Mesenchymal stem cell (in vitro differentiated cells and primary cell): Measurements from ENCODE around the gene STAC.

Source experiments
- DNase-seq: peaks from one replicate; pipeline ENCODE4 v3.0.0-alpha.2; 2013
- H2AFZ ChIP-seq: one replicate; pipeline ENCODE4 v1.6.1; 2013; ENCODE audit warnings: low read depth, mild to moderate bottlenecking, control low read depth, inconsistent platforms, low read length, moderate library complexity
- H2AK5ac ChIP-seq: 2 replicates; pipeline ENCODE4 v1.6.1; 2013; ENCODE audit warnings: low read length, moderate library complexity, mild to moderate bottlenecking, inconsistent platforms; ENCODE audit not compliant: severe bottlenecking
- H2BK120ac ChIP-seq: one replicate; pipeline ENCODE4 v1.6.1; 2013; ENCODE audit warnings: low read depth, mild to moderate bottlenecking, inconsistent platforms, low read length, moderate library complexity
- H2BK12ac ChIP-seq, 2 experiments: one replicate each; pipeline ENCODE4 v1.6.1; 2013; ENCODE audit warnings: inconsistent platforms in 2 of 2, low read length in 2 of 2, mild to moderate bottlenecking in 2 of 2, moderate library complexity in 2 of 2, control low read depth in 1 of 2
- H2BK15ac ChIP-seq: one replicate; pipeline ENCODE4 v1.6.1; 2013; ENCODE audit warnings: mild to moderate bottlenecking, low read depth, inconsistent platforms; ENCODE audit not compliant: poor library complexity, severe bottlenecking
- H2BK5ac ChIP-seq: 2 replicates; pipeline ENCODE4 v1.6.1; 2013; ENCODE audit warnings: low read depth, mild to moderate bottlenecking, low read length, control low read depth, inconsistent platforms; ENCODE audit not compliant: poor library complexity, severe bottlenecking
- H3K14ac ChIP-seq, 2 experiments: one replicate each; pipeline ENCODE4 v1.6.1; 2013; ENCODE audit warnings: inconsistent platforms in 2 of 2, low read length in 2 of 2, control low read depth in 1 of 2, mild to moderate bottlenecking in 1 of 2, moderate library complexity in 1 of 2
- H3K18ac ChIP-seq, 2 experiments: one replicate each; pipeline ENCODE4 v1.6.1; 2013; ENCODE audit warnings: inconsistent platforms in 2 of 2, low read length in 2 of 2, control low read depth in 1 of 2, low read depth in 1 of 2, mild to moderate bottlenecking in 1 of 2
- H3K23ac ChIP-seq, 2 experiments: one replicate each; pipeline ENCODE4 v1.6.1; 2013; ENCODE audit warnings: inconsistent platforms in 2 of 2, low read length in 2 of 2, mild to moderate bottlenecking in 2 of 2, moderate library complexity in 2 of 2, control low read depth in 1 of 2
- H3K27ac ChIP-seq: 2 replicates; pipeline ENCODE4 v1.5.1; 2013; ENCODE audit warnings: mild to moderate bottlenecking, moderate library complexity, low read length, control low read depth, inconsistent platforms; ENCODE audit not compliant: poor library complexity, severe bottlenecking
- H3K27me3 ChIP-seq, 2 experiments: 2 replicates each; pipeline versions ENCODE4 v1.6.1 to v1.7.0; 2013; ENCODE audit warnings: low read length in 2 of 2, mild to moderate bottlenecking in 2 of 2, moderate library complexity in 2 of 2, control low read depth in 1 of 2, inconsistent platforms in 1 of 2; ENCODE audit not compliant: control insufficient read depth in 1 of 2, insufficient read depth in 1 of 2
- H3K36me3 ChIP-seq, 2 experiments: 2 replicates each; pipeline versions ENCODE4 v1.6.1 to v1.7.0; 2013; ENCODE audit warnings: low read length in 2 of 2, control low read depth in 1 of 2, inconsistent platforms in 1 of 2, low read depth in 1 of 2, mild to moderate bottlenecking in 1 of 2; ENCODE audit not compliant: insufficient read depth in 2 of 2, control insufficient read depth in 1 of 2
- H3K4ac ChIP-seq, 2 experiments: one replicate each; pipeline ENCODE4 v1.6.1; 2013; ENCODE audit warnings: inconsistent platforms in 2 of 2, low read length in 2 of 2, mild to moderate bottlenecking in 2 of 2, moderate library complexity in 2 of 2, control low read depth in 1 of 2, low read depth in 1 of 2
- H3K4me1 ChIP-seq: 2 replicates; pipeline ENCODE4 v1.6.1; 2013; ENCODE audit warnings: low read depth, low read length, control low read depth; ENCODE audit not compliant: control insufficient read depth, insufficient read depth
- H3K4me2 ChIP-seq: 2 replicates; pipeline ENCODE4 v1.6.1; 2013; ENCODE audit warnings: low read length, mild to moderate bottlenecking, inconsistent platforms; ENCODE audit not compliant: poor library complexity, severe bottlenecking
- H3K4me3 ChIP-seq, 2 experiments: 2 replicates each; pipeline versions ENCODE4 v1.5.1 to v1.7.0; 2013; ENCODE audit warnings: low read length in 2 of 2, mild to moderate bottlenecking in 2 of 2, control low read depth in 1 of 2, low read depth in 1 of 2; ENCODE audit not compliant: insufficient read depth in 1 of 2
- H3K79me1 ChIP-seq: replicated peaks from 2 replicates; pipeline ENCODE4 v1.6.1; 2013; ENCODE audit warnings: mild to moderate bottlenecking, control low read depth, low read length, inconsistent platforms; ENCODE audit not compliant: poor library complexity, severe bottlenecking
- H3K9ac ChIP-seq: 2 replicates; pipeline ENCODE4 v1.7.0; 2013; ENCODE audit warnings: mild to moderate bottlenecking, low read length, moderate library complexity
- H3K9me3 ChIP-seq: 2 replicates; pipeline ENCODE4 v1.7.0; 2013; ENCODE audit warnings: mild to moderate bottlenecking, low read length; ENCODE audit not compliant: control insufficient read depth
- H4K8ac ChIP-seq: one replicate; pipeline ENCODE4 v1.6.1; 2013; ENCODE audit warnings: inconsistent platforms, mild to moderate bottlenecking, low read length, moderate library complexity
- H4K91ac ChIP-seq: one replicate; pipeline ENCODE4 v1.6.1; 2013; ENCODE audit warnings: mild to moderate bottlenecking, low read length, inconsistent platforms
- WGBS: methylation state at CpG from one replicate; pipeline ENCODE4 v1.1.7; 2013; ENCODE audit warnings: mixed read lengths; 5-methylcytosine and 5-hydroxymethylcytosine counted together

The STAC gene

GRCh38 chr3:36364260-36364659, 16.0 kb upstream of the STAC start:
- H3K4ac ChIP-seq: no peak overlapping the region
- H2AFZ ChIP-seq: no peak overlapping the region
- no peak overlapping the region for H3K23ac ChIP-seq
- H2BK15ac ChIP-seq: no peak overlapping the region
- H3K27ac ChIP-seq: no peak overlapping the region
- no peak for DNase-seq
- no peaks in the 10 kb centered on the region for H3K27me3 ChIP-seq
- no peak overlapping the region for H4K8ac ChIP-seq
- no peak overlapping the region for H2BK120ac ChIP-seq
- no peak overlapping the region for H3K4me3 ChIP-seq
- H3K9ac ChIP-seq: no peak overlapping the region
- no peaks in the 10 kb centered on the region for H3K36me3 ChIP-seq
- no peak overlapping the region for H3K14ac ChIP-seq
- no peaks in the 10 kb centered on the region for H3K79me1 ChIP-seq
- no peak overlapping the region for H2BK12ac ChIP-seq
- peak overlapping the region; percentile 49 for H2AK5ac ChIP-seq
- WGBS: 90% methylated on average over 4 of the region's 4 CpGs
- no peak overlapping the region for H4K91ac ChIP-seq
- H3K4me1 ChIP-seq: peaks cover 4% of the 10 kb centered on the region
- H2BK5ac ChIP-seq: no peak overlapping the region
- peaks cover 4% of the 10 kb centered on the region for H3K9me3 ChIP-seq
- H3K18ac ChIP-seq: no peak overlapping the region
- no peak overlapping the region for H3K4me2 ChIP-seq

GRCh38 chr3:36365829-36366228, 14.5 kb upstream of the STAC start:
- H2BK120ac ChIP-seq: no peak overlapping the region
- H3K4me3 ChIP-seq: no peak overlapping the region
- no peak overlapping the region for H2BK5ac ChIP-seq
- no peaks in the 10 kb centered on the region for H3K79me1 ChIP-seq
- no peak for DNase-seq
- no peak overlapping the region for H3K27ac ChIP-seq
- 92% methylated on average over 2 of the region's 3 CpGs for whole genome bisulfite sequencing
- H2BK15ac ChIP-seq: no peak overlapping the region
- H3K18ac ChIP-seq: no peak overlapping the region
- H3K14ac ChIP-seq: no peak overlapping the region
- H4K91ac ChIP-seq: no peak overlapping the region
- no peak overlapping the region for H3K4ac ChIP-seq
- H3K9me3 ChIP-seq: no peaks in the 10 kb centered on the region
- H3K4me2 ChIP-seq: no peak overlapping the region
- no peaks in the 10 kb centered on the region for H3K27me3 ChIP-seq
- no peak overlapping the region for H3K9ac ChIP-seq
- H2BK12ac ChIP-seq: no peak overlapping the region
- H3K23ac ChIP-seq: no peak overlapping the region
- peak overlapping the region; percentile 54 for H2AK5ac ChIP-seq
- peaks cover 4% of the 10 kb centered on the region for H3K4me1 ChIP-seq
- no peak overlapping the region for H4K8ac ChIP-seq
- H3K36me3 ChIP-seq: no peaks in the 10 kb centered on the region
- no peak overlapping the region for H2AFZ ChIP-seq

GRCh38 chr3:36366308-36366707, 14.0 kb upstream of the STAC start:
- 95% methylated on average over 4 of the region's 4 CpGs for WGBS
- Histone ChIP-seq H3K4me2 (no peak overlapping the region), H2BK15ac (no peak overlapping the region)

GRCh38 chr3:36367912-36368573, 12.3 kb upstream of the STAC start:
- Histone ChIP-seq H2AK5ac (no peak overlapping the region), H3K4me1 (peaks cover 5% of the 10 kb centered on the region), H3K4ac (no peak overlapping the region), H2BK12ac (no peak overlapping the region), H2BK15ac (no peak overlapping the region), H3K9me3 (no peaks in the 10 kb centered on the region), H3K27ac (no peak overlapping the region), H3K4me3 (no peak overlapping the region), H3K23ac (no peak overlapping the region), H3K9ac (no peak overlapping the region), H4K8ac (no peak overlapping the region), H3K14ac (no peak overlapping the region), H2BK5ac (no peak overlapping the region), H3K79me1 (no peaks in the 10 kb centered on the region), H2AFZ (no peak overlapping the region), H3K18ac (no peak overlapping the region), H3K4me2 (no peak overlapping the region), H2BK120ac (no peak overlapping the region), H3K27me3 (no peaks in the 10 kb centered on the region), H3K36me3 (no peaks in the 10 kb centered on the region), H4K91ac (no peak overlapping the region)
- DNase-seq: no peak
- WGBS: 100% methylated on average over 2 of the region's 3 CpGs

More at GRCh38 chr3:36366308-36366707, 14.0 kb upstream of the STAC start:
- H3K36me3 ChIP-seq: no peaks in the 10 kb centered on the region
- H3K4ac ChIP-seq: no peak overlapping the region
- H3K9me3 ChIP-seq: no peaks in the 10 kb centered on the region
- H3K9ac ChIP-seq: no peak overlapping the region
- H2AK5ac ChIP-seq: no peak overlapping the region
- H2AFZ ChIP-seq: no peak overlapping the region
- H3K18ac ChIP-seq: no peak overlapping the region
- H3K4me3 ChIP-seq: no peak overlapping the region
- H3K27me3 ChIP-seq: no peaks in the 10 kb centered on the region
- no peak overlapping the region for H4K91ac ChIP-seq
- H2BK12ac ChIP-seq: no peak overlapping the region
- peaks cover 4% of the 10 kb centered on the region for H3K4me1 ChIP-seq
- no peak overlapping the region for H2BK120ac ChIP-seq
- H3K27ac ChIP-seq: no peak overlapping the region
- no peaks in the 10 kb centered on the region for H3K79me1 ChIP-seq
- H4K8ac ChIP-seq: no peak overlapping the region
- H2BK5ac ChIP-seq: no peak overlapping the region
- DNase-seq: no peak
- no peak overlapping the region for H3K14ac ChIP-seq
- H3K23ac ChIP-seq: no peak overlapping the region
